AG04450 (cell line): ENCODE results near the gene C9orf43. TPM values are rescaled to one million over a fixed set of nuclear protein-coding genes. Genes with fewer than 3 reads are reported as not detected.

Source experiments
- CTCF ChIA-PET: fragments of 300-600, 350-600 bp; formaldehyde crosslinking; extraction: SDS; loops from one replicate; lab custom pipeline; 2022; ENCODE audit warnings: antibody characterized with exemption, inconsistent platforms; lab: Charles Lee
- POLR2A ChIA-PET: fragments of 350-600 bp; formaldehyde crosslinking; extraction: SDS; loops from one replicate; lab custom pipeline; 2021; ENCODE audit warnings: antibody characterized with exemption, inconsistent platforms; lab: Yijun Ruan, JAX
- DNase-seq: peaks from one replicate; pipeline ENCODE4 v3.0.0-alpha.2; 2011; ENCODE audit warnings: low read depth, low spot score
- H3K27ac ChIP-seq: one replicate; pipeline ENCODE4 v1.5.1; 2012; ENCODE audit warnings: low read depth, low read length, control low read depth
- H3K27me3 ChIP-seq: one replicate; pipeline ENCODE4 v1.6.0; 2012; ENCODE audit warnings: low read length; ENCODE audit not compliant: control insufficient read depth, insufficient read depth
- H3K4me3 ChIP-seq: 2 replicates; pipeline ENCODE4 v1.5.1; 2011; ENCODE audit warnings: mild to moderate bottlenecking, low read depth, low read length, control low read depth
- H3K9me3 ChIP-seq: 2 replicates; pipeline ENCODE4 v1.5.1; 2012; ENCODE audit warnings: low read length; ENCODE audit not compliant: control insufficient read depth, insufficient read depth
- CTCF ChIP-seq: IDR thresholded peaks from 2 replicates; pipeline ENCODE4 v1.5.1; 2011; ENCODE audit warnings: low read depth, low read length, control low read depth, inconsistent platforms
- polyA plus RNA-seq: library from polyadenylated mRNA; depleted of rRNA; stranded (reverse); fragments of >200 nt; gene quantifications from 2 replicates; pipeline ENCODE4 v1.2.3, GENCODE V29; 2011

C9orf43 gene
- polyA plus RNA-seq, 1 experiment = 0.50 TPM

GRCh38 chr9:113454914-113455761 lies 44.6 kb downstream of the C9orf43 start:
- ChIA-PET POLR2A (interaction anchor here (0.6 to 2.0 kb wide), 13 partner anchors 14 to 1130 kb away, joined by 3 to 16 read pairs (median 5); partner anchors contain the start of genes C9orf43 and POLE3), CTCF (interaction anchor here (0.6 to 2.5 kb wide), 9 partner anchors 9 to 789 kb away, joined by 3 to 22 read pairs (median 6); partner anchors contain the start of genes ALAD, C9orf43 and POLE3)
- H3K27ac ChIP-seq = peak overlapping the region; percentile 96
- peak; percentile 79 for DNase-seq
- H3K4me3 ChIP-seq = no peak overlapping the region
- no peaks in the 10 kb centered on the region for H3K27me3 ChIP-seq
- TF ChIP-seq CTCF = no peak
- no peaks in the 10 kb centered on the region for H3K9me3 ChIP-seq

DNA sequence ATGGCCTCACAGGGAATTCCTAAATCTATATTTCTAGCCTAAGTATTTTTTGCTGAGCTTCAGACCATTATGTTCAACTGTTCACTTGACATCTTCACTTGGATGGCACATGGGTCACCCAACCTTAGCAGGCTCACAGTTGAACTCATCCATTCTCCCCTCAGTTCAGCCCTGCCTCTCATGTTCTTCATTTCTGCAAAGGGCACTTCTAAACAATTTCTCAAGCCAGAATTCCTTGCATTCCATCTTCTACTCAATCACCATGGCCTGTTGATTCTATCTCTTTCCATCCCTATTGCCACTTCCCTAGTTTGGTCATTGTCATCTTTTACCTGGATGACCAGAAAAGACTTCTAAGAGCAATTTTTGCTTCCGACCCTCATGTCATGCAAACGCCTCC lies 45.7 kb downstream of the C9orf43 start:
- DNase-seq = no peak
- ChIA-PET CTCF (interaction anchor here (2.4 to 2.5 kb wide), 2 partner anchors 10 to 199 kb away, joined by 20 to 22 read pairs; no protein-coding TSS in a partner anchor), POLR2A (interaction anchor here (1.5 to 2.0 kb wide), 4 partner anchors 29 to 126 kb away, joined by 5 to 16 read pairs (median 8); no protein-coding TSS in a partner anchor)
- H3K9me3 ChIP-seq = no peaks in the 10 kb centered on the region
- H3K4me3 ChIP-seq = no peak overlapping the region
- no peaks in the 10 kb centered on the region for H3K27me3 ChIP-seq
- peak overlapping the region; percentile 33 for H3K27ac ChIP-seq
- no peak for TF ChIP-seq CTCF

GRCh38 chr9:113461285-113461684 lies 50.7 kb downstream of the C9orf43 start:
- DNase-seq = no peak
- TF ChIP-seq CTCF = no peak
- no peaks in the 10 kb centered on the region; the same call in 1 of the 2 replicates for H3K9me3 ChIP-seq
- CTCF ChIA-PET = interaction anchor here (1.0 kb wide), 1 partner anchor 194 kb away, joined by 3 read pairs; no protein-coding TSS in a partner anchor
- no peak overlapping the region for H3K4me3 ChIP-seq
- H3K27ac ChIP-seq = no peak overlapping the region
- POLR2A ChIA-PET = interaction anchor here (0.6 kb wide), 1 partner anchor 51 kb away, joined by 4 read pairs; the partner anchor contains the start of genes C9orf43 and POLE3
- peaks cover 3% of the 10 kb centered on the region for H3K27me3 ChIP-seq

GRCh38 chr9:113461943-113462342 lies 51.4 kb downstream of the C9orf43 start:
- no peak for TF ChIP-seq CTCF
- CTCF ChIA-PET = no interaction called here

More at GRCh38 chr9:113461943-113462342, 51.4 kb downstream of the C9orf43 start:
- H3K9me3 ChIP-seq = no peaks in the 10 kb centered on the region; the same call in 1 of the 2 replicates
- DNase-seq = no peak
- peaks cover 3% of the 10 kb centered on the region for H3K27me3 ChIP-seq
- H3K27ac ChIP-seq = no peak overlapping the region
- no peak overlapping the region for H3K4me3 ChIP-seq
- POLR2A ChIA-PET = no interaction called here
